Neutrophil (primary cell): ENCODE results near the gene CDC42BPG.

Experiments
- H3K27ac ChIP-seq: fragments of 200-600 bp; sonication (generic); 2 replicates; pipeline ENCODE4 v1.5.1; 2016; ENCODE audit warnings: mild to moderate bottlenecking, moderate library complexity
- H3K27me3 ChIP-seq: fragments of 200-600 bp; sonication (generic); 2 replicates; pipeline ENCODE4 v1.6.0; 2016; ENCODE audit warnings: mild to moderate bottlenecking
- H3K36me3 ChIP-seq: fragments of 200-600 bp; sonication (generic); 2 replicates; pipeline ENCODE4 v1.5.1; 2017
- H3K4me1 ChIP-seq, 2 experiments: fragments of 200-600 bp in 1 of 2; sonication (generic) in 1 of 2; 1 replicate in 1 of 2; 2 replicates in 1 of 2; pipeline versions ENCODE4 v1.5.1 to v1.6.1; 2013 to 2016; ENCODE audit warnings: low read depth in 1 of 2, low read length in 1 of 2, mild to moderate bottlenecking in 1 of 2, moderate library complexity in 1 of 2; ENCODE audit not compliant: control insufficient read depth in 1 of 2, insufficient read depth in 1 of 2
- H3K4me3 ChIP-seq, 2 experiments: fragments of 200-600 bp in 1 of 2; sonication (generic) in 1 of 2; 1 replicate in 1 of 2; 2 replicates in 1 of 2; pipeline ENCODE4 v1.5.1; 2013 to 2016; ENCODE audit warnings: low read depth in 1 of 2, low read length in 1 of 2, mild to moderate bottlenecking in 1 of 2, moderate library complexity in 1 of 2
- H3K9me3 ChIP-seq: fragments of 200-600 bp; sonication (generic); 2 replicates; pipeline ENCODE4 v1.5.1; 2016
- CTCF ChIP-seq: fragments of 200-600 bp; sonication (generic); IDR thresholded peaks from 2 replicates; pipeline ENCODE4 v1.5.1; 2016; ENCODE audit warnings: antibody characterized with exemption

Gene CDC42BPG

GRCh38 chr11:64787526-64788320, 56.7 kb downstream of the CDC42BPG start:
- Histone ChIP-seq H3K27ac (peak overlapping the region; percentile 67), H3K9me3 (no peaks in the 10 kb centered on the region), H3K27me3 (no peaks in the 10 kb centered on the region), H3K4me1 (peaks cover 5 to 10% of the 10 kb centered on the region in 2 experiments), H3K4me3 (no peak overlapping the region), H3K36me3 (peaks cover 56% of the 10 kb centered on the region)
- peak; percentile 69 for TF ChIP-seq CTCF

DNA sequence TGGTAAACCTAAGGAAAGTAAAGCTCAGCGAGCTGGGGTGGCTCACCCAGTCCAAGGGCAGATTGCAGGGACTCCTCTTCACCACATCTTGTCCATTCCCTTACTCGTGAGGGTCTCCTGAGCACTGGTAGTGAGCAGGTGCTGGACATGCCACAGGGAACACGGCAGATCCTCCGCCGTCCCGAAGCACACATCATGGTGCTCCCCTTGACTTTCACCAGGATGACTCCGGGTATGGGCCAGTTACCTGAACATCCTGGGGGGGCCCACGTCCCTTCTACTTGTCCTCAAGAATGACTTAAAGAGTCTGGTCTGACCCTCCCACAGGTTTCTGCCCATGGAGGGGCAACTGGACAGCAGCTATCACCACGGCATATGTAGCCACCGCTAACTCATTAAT, 58.1 kb downstream of the CDC42BPG start:
- Histone ChIP-seq H3K4me3 (no peak overlapping the region), H3K36me3 (peaks cover 42% of the 10 kb centered on the region), H3K27me3 (no peaks in the 10 kb centered on the region), H3K4me1 (peaks cover 8 to 10% of the 10 kb centered on the region in 2 experiments), H3K27ac (no peak overlapping the region), H3K9me3 (no peaks in the 10 kb centered on the region)
- TF ChIP-seq CTCF: no peak

DNA sequence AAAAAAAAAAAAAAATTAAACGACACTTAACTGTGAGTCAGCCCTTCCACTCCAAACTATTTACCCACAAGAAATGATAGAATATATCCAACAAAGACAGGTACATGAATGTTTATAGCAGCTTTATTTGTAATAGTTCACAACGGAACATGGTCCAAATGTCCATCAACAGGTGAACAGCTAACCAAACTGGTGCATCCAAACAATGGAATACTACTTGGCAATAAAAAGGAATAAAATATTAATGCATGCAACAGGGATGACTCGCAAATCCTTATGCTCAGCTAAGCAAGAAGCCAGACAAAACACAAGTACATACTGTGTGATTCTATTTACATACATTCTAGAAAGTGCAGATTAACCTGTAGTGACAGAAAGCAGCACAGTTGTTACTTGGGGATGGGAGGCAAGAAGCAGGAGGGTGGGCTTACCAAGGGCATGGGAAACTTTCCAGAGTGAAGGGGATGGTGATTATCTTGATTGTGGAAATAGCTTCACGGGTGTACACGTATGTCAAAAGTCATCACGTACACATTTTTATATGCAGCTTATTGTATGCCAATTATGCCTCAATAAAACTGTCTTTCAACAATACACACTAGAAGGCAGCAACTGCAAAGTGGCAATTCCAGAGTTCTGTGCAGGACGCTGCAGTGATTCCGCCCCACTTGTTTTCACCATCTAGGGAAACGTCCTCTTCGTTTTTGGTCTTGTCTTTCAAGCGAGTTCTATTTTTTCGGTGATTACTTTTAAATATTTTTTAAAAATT, 59.5 kb downstream of the CDC42BPG start:
- no peak overlapping the region for H3K4me3 ChIP-seq
- no peaks in the 10 kb centered on the region for H3K9me3 ChIP-seq
- peaks cover 29% of the 10 kb centered on the region for H3K36me3 ChIP-seq
- no peak for TF ChIP-seq CTCF
- H3K27ac ChIP-seq: no peak overlapping the region
- no peaks in the 10 kb centered on the region for H3K27me3 ChIP-seq
- H3K4me1 ChIP-seq: peaks cover 14 to 16% of the 10 kb centered on the region in 2 experiments

DNA sequence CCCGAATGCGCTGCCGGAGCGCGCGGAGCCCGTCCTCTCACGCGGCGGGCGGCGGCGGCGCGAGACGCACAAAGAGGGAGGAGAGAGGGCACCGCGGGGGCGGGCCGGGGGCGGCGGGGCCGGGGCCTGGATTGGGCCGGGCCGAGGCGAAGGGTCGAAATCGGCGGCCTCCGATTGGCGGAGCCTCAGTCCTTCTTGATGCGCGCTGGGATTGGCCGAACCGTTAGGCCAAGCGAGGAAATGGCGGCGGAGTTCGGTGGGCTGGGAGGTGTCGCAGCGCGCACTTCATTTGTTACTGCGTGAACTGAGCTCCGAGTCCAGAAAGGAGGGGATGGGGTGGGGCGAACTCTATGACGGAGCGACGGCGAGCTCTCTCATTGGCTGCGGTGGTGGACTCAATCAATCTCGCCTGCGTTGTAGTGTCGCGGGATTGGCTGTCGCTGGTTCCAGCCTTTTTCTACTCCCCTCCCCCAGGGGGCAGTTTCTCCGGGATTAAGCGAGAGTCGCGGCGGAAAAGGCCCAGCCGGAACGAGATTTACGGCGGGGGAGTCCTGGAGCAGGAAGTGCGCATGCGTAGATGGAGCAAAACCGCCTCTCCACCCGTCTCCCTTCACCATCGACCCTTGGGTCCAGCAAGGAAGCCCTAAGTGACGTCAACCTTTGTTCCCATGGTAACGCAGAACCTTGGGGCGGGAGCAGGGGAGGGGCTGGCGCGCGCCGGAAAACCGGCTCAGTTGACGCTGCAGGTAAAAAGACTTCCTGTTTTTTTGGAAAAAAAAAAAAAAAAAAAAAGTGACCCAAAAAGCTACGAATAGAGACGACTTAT, 65.8 kb downstream of the CDC42BPG start, which contains the start of gene SF1:
TSS of gene SF1 (minus strand) at position 70 of the 826 bp plus-strand sequence. CDS start 150 bp downstream, outside the sequence.
- no peaks in the 10 kb centered on the region for H3K9me3 ChIP-seq
- peak; percentile 29 for TF ChIP-seq CTCF
- H3K4me3 ChIP-seq: peak within 1 kb of the TSS; percentile 79 to 95
- H3K36me3 ChIP-seq: peaks cover 33% of the 10 kb centered on the region
- peaks cover 53 to 60% of the 10 kb centered on the region in 2 experiments for H3K4me1 ChIP-seq
- H3K27me3 ChIP-seq: no peaks in the 10 kb centered on the region
- peak within 1 kb of the TSS; percentile 99 for H3K27ac ChIP-seq

DNA sequence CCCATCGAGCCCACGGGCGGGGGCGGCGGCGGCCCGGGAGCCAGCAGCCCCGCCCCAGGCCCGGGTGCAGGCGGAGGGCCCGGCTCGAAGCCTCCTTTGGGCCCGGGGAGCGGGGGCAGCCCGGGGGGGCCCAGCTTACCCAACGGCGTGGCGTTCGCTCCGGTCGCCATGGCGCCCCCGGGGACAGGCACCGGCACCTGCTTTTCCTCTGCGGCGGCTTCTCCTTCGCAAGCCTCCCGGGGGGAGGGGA, 66.3 kb downstream of the CDC42BPG start:
- H3K4me3 ChIP-seq: peak overlapping the region; percentile 79 to 82
- H3K9me3 ChIP-seq: no peaks in the 10 kb centered on the region
- no peaks in the 10 kb centered on the region for H3K27me3 ChIP-seq
- no peak for TF ChIP-seq CTCF
- peaks cover 57 to 64% of the 10 kb centered on the region in 2 experiments for H3K4me1 ChIP-seq
- H3K27ac ChIP-seq: peak overlapping the region; percentile 99
- peaks cover 39% of the 10 kb centered on the region for H3K36me3 ChIP-seq
